OCI-LY7 (cell line): ENCODE measurements around the gene CALN1. TPM values are rescaled to one million over a fixed set of nuclear protein-coding genes. Genes with fewer than 3 reads are reported as not detected.

Experiments used
- BruUV-seq: library from RNA; stranded (reverse); fragments of 400-500 nt; replicated peaks from 2 replicates; lab custom pipeline; 2021; lab: Mats Ljungman, UMichigan
- CTCF ChIA-PET: fragments of 300-600 bp; sonication (Branson Sonifier 250); formaldehyde crosslinking; loops from one replicate; lab custom pipeline; 2022; ENCODE audit warnings: antibody characterized with exemption; ENCODE audit not compliant: unreplicated experiment; lab: Charles Lee
- POLR2A ChIA-PET: fragments of 300-600 bp; sonication (Branson Sonifier 250); formaldehyde crosslinking; loops from one replicate; lab custom pipeline; 2022; ENCODE audit warnings: antibody characterized with exemption; lab: Charles Lee
- DNase-seq: peaks from one replicate; pipeline ENCODE4 v3.0.0-alpha.2; 2015; ENCODE audit warnings: low spot score
- H2AFZ ChIP-seq: fragments of 200-600 bp; sonication (generic), shearing (Covaris generic); 2 replicates; pipeline ENCODE4 v1.6.1; 2014; ENCODE audit warnings: mild to moderate bottlenecking, antibody characterized with exemption, low read length, moderate library complexity
- H3K27ac ChIP-seq: fragments of 200-600 bp; sonication (generic); 2 replicates; pipeline ENCODE4 v1.5.1; 2014; ENCODE audit warnings: mixed run types, low read depth, mild to moderate bottlenecking, moderate library complexity, low read length, inconsistent platforms; ENCODE audit not compliant: poor library complexity, severe bottlenecking
- H3K36me3 ChIP-seq: fragments of 200-600 bp; sonication (generic); 2 replicates; pipeline ENCODE4 v1.6.1; 2014; ENCODE audit warnings: mild to moderate bottlenecking, antibody characterized with exemption, low read length, moderate library complexity, mixed read lengths; ENCODE audit not compliant: insufficient read depth
- H3K4me1 ChIP-seq: fragments of 200-600 bp; sonication (generic); 2 replicates; pipeline ENCODE4 v1.5.1; 2014; ENCODE audit warnings: mild to moderate bottlenecking, low read length; ENCODE audit not compliant: insufficient read depth, poor library complexity, severe bottlenecking
- H3K4me2 ChIP-seq: fragments of 200-600 bp; sonication (generic); 2 replicates; pipeline ENCODE4 v1.6.1; 2014; ENCODE audit warnings: mild to moderate bottlenecking, low read length
- H3K4me3 ChIP-seq: fragments of 200-600 bp; sonication (generic); 2 replicates; pipeline ENCODE4 v1.5.1; 2014; ENCODE audit warnings: mild to moderate bottlenecking, low read depth, low read length; ENCODE audit not compliant: poor library complexity, severe bottlenecking
- H3K79me2 ChIP-seq: fragments of 200-600 bp; sonication (generic); 2 replicates; pipeline ENCODE4 v1.6.1; 2016; ENCODE audit warnings: low read depth, mild to moderate bottlenecking, low read length, moderate library complexity, mixed read lengths; ENCODE audit not compliant: insufficient read depth
- H3K9me2 ChIP-seq: fragments of 200-600 bp; sonication (generic); 2 replicates; pipeline ENCODE4 v1.6.1; 2016; ENCODE audit warnings: mild to moderate bottlenecking, low read length, mixed read lengths; ENCODE audit not compliant: insufficient read depth
- H3K9me3 ChIP-seq: fragments of 200-600 bp; sonication (generic); 2 replicates; pipeline ENCODE4 v1.6.1; 2014; ENCODE audit warnings: mild to moderate bottlenecking, mixed run types, low read length, mixed read lengths
- H4K20me1 ChIP-seq: fragments of 200-600 bp; sonication (generic); 2 replicates; pipeline ENCODE4 v1.6.1; 2014; ENCODE audit warnings: mild to moderate bottlenecking, antibody characterized with exemption, low read length, moderate library complexity, mixed read lengths; ENCODE audit not compliant: insufficient read depth
- CTCF ChIP-seq: fragments of 200-600 bp; sonication (generic); conservative IDR thresholded peaks from 2 replicates; pipeline ENCODE4 v1.5.1; 2014; ENCODE audit warnings: mild to moderate bottlenecking, antibody characterized with exemption, low read length, moderate library complexity, mixed read lengths
- EZH2phosphoT487 ChIP-seq: fragments of 200-600 bp; sonication (generic); IDR thresholded peaks from 2 replicates; pipeline ENCODE4 v1.6.1; 2018; ENCODE audit warnings: low read depth, borderline replicate concordance, mild to moderate bottlenecking, mixed run types, antibody characterized with exemption, low read length, moderate library complexity, mixed read lengths
- intact Hi-C: fragments of 100-400 bp; cut with micrococcal nuclease; formaldehyde crosslinking; loops from one replicate; pipeline ENCODE4 v1.10.0; 2022; ENCODE audit not compliant: unreplicated experiment
- total RNA-seq, 2 experiments: library from RNA; depleted of rRNA in 1 of 2; stranded (reverse); fragments of >200 nt in 1 of 2; shearing (Covaris generic) in 1 of 2; gene quantifications; 2 replicates each; pipeline ENCODE4 v1.2.3, GENCODE V29; 2014 to 2022

Gene CALN1
- total RNA-seq, 2 experiments from 2014 or later, result not detected

DNA sequence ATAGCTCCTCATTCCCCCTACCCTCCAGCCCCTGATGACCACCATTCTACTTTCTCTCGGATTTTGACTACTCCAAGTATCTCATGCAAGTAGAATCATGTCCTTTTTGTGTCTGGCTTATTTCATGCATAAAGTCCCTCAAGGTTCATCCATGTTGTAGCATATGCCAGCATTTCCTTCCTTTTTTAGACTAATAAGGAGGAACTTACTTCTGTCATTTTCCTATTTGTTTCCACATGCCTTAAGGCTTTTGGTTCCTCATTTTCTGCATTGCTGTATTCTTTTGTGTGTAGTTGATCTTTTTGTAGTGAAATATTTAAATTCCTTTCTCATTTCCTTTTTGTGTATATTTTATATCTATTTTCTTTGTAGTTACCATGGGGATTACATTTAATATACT is 376.9 kb downstream of the CALN1 start:
- Histone ChIP-seq H3K79me2 (no peaks in the 10 kb centered on the region), H3K4me2 (no peak overlapping the region), H3K9me2 (no peaks in the 10 kb centered on the region), H3K9me3 (no peaks in the 10 kb centered on the region), H3K4me1 (no peaks in the 10 kb centered on the region), H3K27ac (no peak overlapping the region), H3K36me3 (no peaks in the 10 kb centered on the region), H4K20me1 (no peaks in the 10 kb centered on the region), H3K4me3 (no peak overlapping the region), H2AFZ (no peak overlapping the region)
- BruUV-seq, result no TSS peak
- POLR2A ChIA-PET, result no interaction called here
- DNase-seq, result no peak
- intact Hi-C loops, result no loop called here
- TF ChIP-seq EZH2phosphoT487 (no peak), CTCF (no peak)
- CTCF ChIA-PET, result no interaction called here

- H3K27ac ChIP-seq, result no peak overlapping the region
- intact Hi-C loops, result no loop called here
- H2AFZ ChIP-seq, result no peak overlapping the region
- no peaks in the 10 kb centered on the region for H3K9me3 ChIP-seq
- ChIA-PET POLR2A (interaction anchor here (0.6 kb wide), 1 partner anchor 16 kb away, joined by 9 read pairs; no protein-coding TSS in a partner anchor), CTCF (no interaction called here)
- no peak for DNase-seq
- no peaks in the 10 kb centered on the region for H3K79me2 ChIP-seq
- no peaks in the 10 kb centered on the region for H4K20me1 ChIP-seq
- H3K4me2 ChIP-seq, result no peak overlapping the region
- no TSS peak for BruUV-seq
- no peaks in the 10 kb centered on the region for H3K36me3 ChIP-seq
- TF ChIP-seq CTCF, result no peak
- H3K9me2 ChIP-seq, result no peaks in the 10 kb centered on the region
- H3K4me1 ChIP-seq, result no peaks in the 10 kb centered on the region
- no peak overlapping the region for H3K4me3 ChIP-seq
These were observed 379.2 kb downstream of the CALN1 start for GRCh38 chr7:72032934-72033333.

DNA sequence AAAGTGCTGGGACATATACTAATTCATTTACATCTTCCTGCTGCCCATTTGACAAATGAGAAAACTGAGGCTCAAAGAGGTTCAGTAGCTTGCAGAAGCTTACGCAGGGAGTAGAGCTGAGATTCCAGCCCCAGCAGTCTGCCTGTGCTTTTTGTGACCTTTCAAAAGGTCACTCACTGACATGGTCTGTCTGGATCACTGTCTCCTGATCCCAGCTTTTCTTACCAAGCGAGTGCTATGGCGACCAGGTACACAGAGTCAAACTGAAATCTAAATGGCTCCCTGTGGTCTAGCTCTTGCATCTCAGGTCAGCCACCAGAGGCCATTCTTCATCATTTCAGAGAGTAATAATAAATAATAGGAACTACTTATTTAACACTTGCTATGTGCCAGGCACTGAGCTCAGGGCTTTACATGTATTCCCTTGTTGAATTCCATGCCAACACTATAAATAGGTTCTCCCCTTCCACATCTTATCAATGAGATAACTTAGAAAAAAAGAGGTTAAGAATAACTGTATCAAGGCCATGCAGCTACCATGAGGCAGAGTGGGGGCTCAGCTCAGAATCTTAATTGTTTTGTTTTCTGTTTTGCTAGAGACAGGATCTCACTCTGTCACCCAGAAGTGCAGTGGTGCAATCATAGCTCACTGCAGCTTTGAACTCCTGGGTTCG is 381.0 kb downstream of the CALN1 start:
- H3K4me2 ChIP-seq, result no peak overlapping the region
- CTCF ChIA-PET, result no interaction called here
- POLR2A ChIA-PET, result no interaction called here
- H2AFZ ChIP-seq, result no peak overlapping the region
- H3K4me3 ChIP-seq, result no peak overlapping the region
- H3K27ac ChIP-seq, result no peak overlapping the region
- no TSS peak for BruUV-seq
- H3K9me3 ChIP-seq, result no peaks in the 10 kb centered on the region
- no peaks in the 10 kb centered on the region for H3K4me1 ChIP-seq
- H3K79me2 ChIP-seq, result no peaks in the 10 kb centered on the region
- intact Hi-C loops, result no loop called here
- TF ChIP-seq CTCF (no peak), EZH2phosphoT487 (no peak)
- H3K36me3 ChIP-seq, result no peaks in the 10 kb centered on the region
- no peak for DNase-seq
- H4K20me1 ChIP-seq, result no peaks in the 10 kb centered on the region
- no peaks in the 10 kb centered on the region for H3K9me2 ChIP-seq
